Smooth muscle cell (in vitro differentiated cells): Measurements from ENCODE around the gene NR2C2. TPM values are rescaled to one million over a fixed set of nuclear protein-coding genes. Genes with fewer than 3 reads are reported as not detected.

ENCODE experiments used
- DNase-seq: peaks from one replicate; lab custom pipeline; 2025; ENCODE audit not compliant: unreplicated experiment; lab: John Stamatoyannopoulos, UW
- H2AFZ ChIP-seq: fragments of 200-600 bp; sonication (generic); 2 replicates; pipeline ENCODE4 v1.6.0; 2016; ENCODE audit warnings: antibody characterized with exemption, low read depth, mild to moderate bottlenecking
- H3F3A ChIP-seq: fragments of 200-600 bp; sonication (generic); 2 replicates; pipeline ENCODE4 v1.6.0; 2017; ENCODE audit warnings: antibody characterized with exemption, low read depth
- H3K27ac ChIP-seq: fragments of 200-600 bp; sonication (generic); 2 replicates; pipeline ENCODE4 v1.5.1; 2016; ENCODE audit warnings: low read depth, mild to moderate bottlenecking
- H3K27me3 ChIP-seq: fragments of 200-600 bp; sonication (generic); 2 replicates; pipeline ENCODE4 v1.6.1; 2016; ENCODE audit warnings: low read depth, mild to moderate bottlenecking
- H3K36me3 ChIP-seq: fragments of 200-600 bp; sonication (generic); 2 replicates; pipeline ENCODE4 v1.5.1; 2016; ENCODE audit warnings: low read depth
- H3K4me1 ChIP-seq: fragments of 200-600 bp; sonication (generic); 2 replicates; pipeline ENCODE4 v1.5.1; 2016; ENCODE audit warnings: low read depth
- H3K4me2 ChIP-seq: fragments of 200-600 bp; sonication (generic); 2 replicates; pipeline ENCODE4 v1.6.0; 2016; ENCODE audit warnings: mild to moderate bottlenecking
- H3K4me3 ChIP-seq: fragments of 200-600 bp; sonication (generic); 2 replicates; pipeline ENCODE4 v1.5.1; 2016; ENCODE audit warnings: mild to moderate bottlenecking
- H3K79me2 ChIP-seq: fragments of 200-600 bp; sonication (generic); 2 replicates; pipeline ENCODE4 v1.6.0; 2016; ENCODE audit warnings: low read depth, mild to moderate bottlenecking
- H3K9ac ChIP-seq: fragments of 200-600 bp; sonication (generic); 2 replicates; pipeline ENCODE4 v1.6.0; 2016; ENCODE audit warnings: low read depth
- H3K9me3 ChIP-seq: fragments of 200-600 bp; sonication (generic); replicated peaks from 2 replicates; pipeline ENCODE4 v1.5.1; 2016; ENCODE audit warnings: low read depth
- H4K20me1 ChIP-seq: fragments of 200-600 bp; sonication (generic); 2 replicates; pipeline ENCODE4 v1.6.0; 2016; ENCODE audit warnings: low read depth
- CTCF ChIP-seq: fragments of 200-600 bp; sonication (generic); IDR thresholded peaks from 2 replicates; pipeline ENCODE4 v1.5.1; 2017; ENCODE audit warnings: borderline replicate concordance, mild to moderate bottlenecking, antibody characterized with exemption; ENCODE audit not compliant: insufficient read depth, poor library complexity, severe bottlenecking
- WGBS: methylation state at CpG from one replicate; pipeline ENCODE4 v1.1.7; 2016; ENCODE audit warnings: low lambda C conversion rate; 5-methylcytosine and 5-hydroxymethylcytosine counted together
- polyA plus RNA-seq: library from polyadenylated mRNA; unstranded; fragments of >200 nt; fragmentation: Nextera tagmentation; extraction: Ambion mirVana; gene quantifications from 2 replicates; pipeline ENCODE4 v1.2.1, GENCODE V29; 2016
- total RNA-seq: library from RNA; depleted of rRNA; stranded (reverse); fragments of >200 nt; gene quantifications from 2 replicates; pipeline ENCODE4 v1.2.3, GENCODE V29; 2014

Gene NR2C2
- total and polyA plus RNA-seq, 2 experiments from 2014 or later: 11.6 to 28.5 TPM

DNA sequence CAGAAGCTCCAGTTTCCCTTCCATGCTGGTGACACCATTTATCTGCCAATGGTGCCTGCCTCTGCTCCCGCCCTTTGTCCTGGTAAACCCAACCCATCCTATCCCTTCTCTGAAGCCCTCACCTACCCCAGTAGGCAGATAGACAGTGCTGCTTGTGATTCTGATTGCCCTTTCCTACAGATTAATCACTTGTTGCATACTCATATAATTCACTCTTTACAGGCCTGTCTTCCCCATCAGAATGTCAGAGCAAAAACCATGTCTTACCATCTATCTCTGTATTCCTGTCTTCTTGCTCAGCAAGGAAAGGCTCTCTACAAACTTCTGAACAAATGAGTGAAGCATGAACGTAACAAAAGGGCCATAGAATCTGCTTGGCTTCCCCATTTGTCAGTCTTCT lies 69.8 kb downstream of the NR2C2 start:
- 94% methylated on average over 2 of the region's 2 CpGs for WGBS

GRCh38 chr3:15023249-15023648 lies 75.9 kb downstream of the NR2C2 start:
- DNase-seq: no peak
- Histone ChIP-seq H3K9ac (no peak overlapping the region), H2AFZ (no peak overlapping the region), H3K36me3 (peaks cover 15% of the 10 kb centered on the region), H3K27ac (peak overlapping the region; percentile 63), H3F3A (peaks cover 48% of the 10 kb centered on the region), H3K9me3 (no peaks in the 10 kb centered on the region), H4K20me1 (peaks cover 8% of the 10 kb centered on the region), H3K4me3 (no peak overlapping the region), H3K4me1 (peaks cover 4% of the 10 kb centered on the region), H3K79me2 (no peaks in the 10 kb centered on the region), H3K27me3 (no peaks in the 10 kb centered on the region), H3K4me2 (peak overlapping the region; percentile 15)
- 13% methylated on average over 5 of the region's 5 CpGs for WGBS
- TF ChIP-seq CTCF: no peak

More for the DNA sequence above, 69.8 kb downstream of the NR2C2 start:
- H3F3A ChIP-seq: peaks cover 21% of the 10 kb centered on the region
- H3K9ac ChIP-seq: no peak overlapping the region
- H3K4me1 ChIP-seq: no peaks in the 10 kb centered on the region
- peaks cover 17% of the 10 kb centered on the region for H4K20me1 ChIP-seq
- no peaks in the 10 kb centered on the region for H3K79me2 ChIP-seq
- no peak overlapping the region for H3K4me3 ChIP-seq
- H3K4me2 ChIP-seq: no peak overlapping the region
- H3K27me3 ChIP-seq: no peaks in the 10 kb centered on the region
- no peaks in the 10 kb centered on the region for H3K9me3 ChIP-seq
- TF ChIP-seq CTCF: no peak
- no peak overlapping the region for H3K27ac ChIP-seq
- DNase-seq: no peak
- H2AFZ ChIP-seq: no peak overlapping the region
- peaks cover 30% of the 10 kb centered on the region for H3K36me3 ChIP-seq

DNA sequence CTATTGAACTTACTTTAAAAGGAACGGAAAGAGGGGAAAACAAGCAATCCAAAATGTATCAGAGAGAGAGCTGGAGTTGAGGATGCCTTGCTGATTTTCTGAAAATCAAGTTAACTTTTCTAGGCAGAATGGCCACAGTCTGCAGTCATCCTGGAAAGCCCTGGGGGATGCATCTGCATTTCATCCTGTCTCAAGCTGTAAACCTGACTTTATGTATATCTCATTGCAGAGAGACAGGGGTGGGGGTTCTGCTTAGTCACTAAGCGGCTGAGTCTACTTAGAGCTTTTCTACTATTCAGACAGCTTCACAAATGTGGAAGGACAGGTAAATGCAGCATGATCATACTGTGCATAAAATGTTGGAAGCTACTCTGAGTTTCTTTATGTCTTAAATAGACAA lies 76.3 kb downstream of the NR2C2 start:
- H3K4me3 ChIP-seq: no peak overlapping the region
- H2AFZ ChIP-seq: no peak overlapping the region
- H3F3A ChIP-seq: peaks cover 48% of the 10 kb centered on the region
- H3K79me2 ChIP-seq: no peaks in the 10 kb centered on the region
- H3K27ac ChIP-seq: peak overlapping the region; percentile 63
- peak overlapping the region; percentile 37 for H3K4me2 ChIP-seq
- H3K27me3 ChIP-seq: no peaks in the 10 kb centered on the region
- peaks cover 8% of the 10 kb centered on the region for H4K20me1 ChIP-seq
- no peak for TF ChIP-seq CTCF
- H3K36me3 ChIP-seq: peaks cover 18% of the 10 kb centered on the region
- DNase-seq: no peak
- no peak overlapping the region for H3K9ac ChIP-seq
- peaks cover 4% of the 10 kb centered on the region for H3K4me1 ChIP-seq
- WGBS: 28% methylated on average over 2 of the region's 2 CpGs
- H3K9me3 ChIP-seq: no peaks in the 10 kb centered on the region

GRCh38 chr3:15029625-15030024 lies 82.2 kb downstream of the NR2C2 start:
- no peaks in the 10 kb centered on the region for H3K4me1 ChIP-seq
- DNase-seq: no peak
- TF ChIP-seq CTCF: no peak
- H3K36me3 ChIP-seq: peaks cover 18% of the 10 kb centered on the region
- no peak overlapping the region for H3K27ac ChIP-seq
- H3K27me3 ChIP-seq: no peaks in the 10 kb centered on the region
- H3K79me2 ChIP-seq: no peaks in the 10 kb centered on the region
- no peak overlapping the region for H3K4me2 ChIP-seq
- no peak overlapping the region for H3K4me3 ChIP-seq
- no peaks in the 10 kb centered on the region for H3K9me3 ChIP-seq
- H2AFZ ChIP-seq: no peak overlapping the region
- H3F3A ChIP-seq: peaks cover 13% of the 10 kb centered on the region
- no peaks in the 10 kb centered on the region for H4K20me1 ChIP-seq
- H3K9ac ChIP-seq: no peak overlapping the region
